NCI-H187 (cell line): Measurements from ENCODE around the gene ADARB1.

ENCODE experiments used
- DNase-seq, 2 experiments: peaks; one replicate each; lab custom pipeline; 2025; lab: John Stamatoyannopoulos, UW

The ADARB1 gene

GRCh38 chr21:45054927-45055612 is 19.3 kb upstream of the ADARB1 start:
- DNase-seq = no peak

DNA sequence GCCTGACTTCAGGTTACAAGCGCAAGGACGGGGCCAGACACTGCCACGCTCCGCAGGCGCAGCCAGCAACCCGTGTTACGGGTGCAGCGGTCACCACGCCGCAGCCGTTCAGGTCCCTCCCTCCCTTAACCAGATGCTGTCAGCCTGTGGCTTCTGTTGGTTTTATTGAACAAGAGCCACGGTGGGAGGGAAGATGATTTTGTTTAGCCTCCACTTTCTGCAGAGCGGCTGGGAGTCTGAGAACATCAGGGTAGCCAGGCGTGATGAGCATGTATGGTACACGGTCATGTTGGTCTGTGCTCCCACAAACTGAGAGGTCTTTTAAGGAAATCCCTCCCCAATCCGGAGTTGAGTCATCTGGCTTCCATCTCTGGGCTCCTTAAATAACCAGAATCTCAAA is 18.5 kb upstream of the ADARB1 start:
- no peak for DNase-seq

- DNase-seq = no peak
Observed at GRCh38 chr21:45056296-45056904, 18.0 kb upstream of the ADARB1 start.

DNA sequence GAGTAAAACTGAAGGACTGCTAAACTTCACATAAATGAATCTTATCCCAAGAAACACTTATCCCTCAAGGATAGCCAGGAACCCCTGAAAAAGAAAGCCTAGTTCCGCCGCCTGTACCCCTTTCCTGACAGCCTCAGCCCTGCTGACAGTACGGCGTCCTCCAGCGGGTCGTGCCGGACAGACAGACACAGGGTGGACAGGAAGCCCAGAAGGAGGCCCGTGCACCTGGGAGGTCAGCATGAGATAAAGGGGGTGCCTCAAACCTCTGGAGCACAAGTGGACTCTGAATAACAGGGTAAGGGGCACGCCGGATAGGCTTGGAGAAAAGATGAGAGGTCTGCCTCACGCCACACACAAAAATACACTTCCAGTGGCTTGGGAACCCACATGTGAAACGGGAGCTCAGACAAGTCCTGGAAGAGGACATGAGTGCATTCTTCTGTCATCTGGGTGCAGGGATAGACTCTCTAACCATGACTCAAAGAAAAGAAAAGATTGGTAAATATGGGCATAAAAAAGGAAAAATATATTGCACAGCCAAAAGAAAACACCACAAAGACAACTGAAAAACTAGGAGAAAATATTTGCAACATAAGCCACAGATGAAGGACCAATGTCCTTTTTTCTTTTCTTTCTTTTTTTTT is 17.3 kb upstream of the ADARB1 start:
- no peak for DNase-seq

GRCh38 chr21:45057886-45058285 is 16.5 kb upstream of the ADARB1 start:
- DNase-seq = no peak

GRCh38 chr21:45059121-45059520 is 15.3 kb upstream of the ADARB1 start:
- DNase-seq = no peak

DNA sequence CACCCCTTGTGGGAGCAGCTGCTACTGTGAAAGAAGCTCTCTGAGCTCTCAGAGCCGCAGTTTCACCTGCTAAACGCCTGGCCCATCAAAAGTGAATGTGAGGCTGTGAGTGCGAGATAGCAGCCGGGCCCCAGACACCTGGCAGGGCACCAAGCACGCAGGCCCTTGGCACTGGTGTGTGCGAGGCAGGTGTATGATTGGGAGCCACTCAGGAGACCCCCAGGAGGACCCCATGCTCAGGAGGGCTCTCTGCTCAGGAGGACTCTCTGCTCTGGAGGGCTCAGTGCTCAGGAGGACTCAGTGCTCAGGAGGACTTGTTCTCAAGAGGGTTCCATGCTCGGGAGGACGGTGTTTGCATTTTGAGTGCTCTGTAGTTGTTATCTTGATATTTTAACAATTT is 14.3 kb upstream of the ADARB1 start:
- DNase-seq = no peak

GRCh38 chr21:45060675-45061311 is 13.6 kb upstream of the ADARB1 start:
- no peak for DNase-seq

DNA sequence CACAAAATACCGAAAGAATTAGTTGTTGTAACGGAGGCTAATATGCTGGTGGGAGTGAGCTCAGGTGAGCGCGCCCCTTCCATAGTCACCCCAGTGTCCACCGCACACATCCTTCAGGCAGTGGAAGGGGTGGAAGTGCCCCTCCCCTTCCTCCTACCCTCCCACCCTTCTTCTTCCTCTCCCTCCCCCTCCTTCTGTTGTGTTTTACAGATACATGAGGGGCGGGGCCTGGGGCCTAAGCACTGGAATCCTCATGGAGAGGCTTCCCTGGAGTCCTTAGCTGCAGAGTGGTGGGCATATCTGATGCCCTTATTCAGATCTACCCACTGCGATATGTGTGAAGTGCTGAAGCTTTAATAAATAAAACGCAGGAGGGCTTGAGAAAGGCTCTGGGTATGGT is 10.3 kb upstream of the ADARB1 start:
- no peak for DNase-seq

- no peak for DNase-seq
Observed at GRCh38 chr21:45064618-45065399, 9.6 kb upstream of the ADARB1 start.

- DNase-seq = peak in 1 of 2 experiments; percentile 42
Observed at GRCh38 chr21:45067462-45068285, 6.7 kb upstream of the ADARB1 start.

GRCh38 chr21:45069085-45069484 is 5.3 kb upstream of the ADARB1 start:
- DNase-seq = no peak

GRCh38 chr21:45069711-45070110 is 4.7 kb upstream of the ADARB1 start:
- no peak for DNase-seq

GRCh38 chr21:45071078-45071873 is 3.1 kb upstream of the ADARB1 start:
- DNase-seq = no peak

- DNase-seq = no peak
Observed at GRCh38 chr21:45071874-45072737, 2.3 kb upstream of the ADARB1 start.

DNA sequence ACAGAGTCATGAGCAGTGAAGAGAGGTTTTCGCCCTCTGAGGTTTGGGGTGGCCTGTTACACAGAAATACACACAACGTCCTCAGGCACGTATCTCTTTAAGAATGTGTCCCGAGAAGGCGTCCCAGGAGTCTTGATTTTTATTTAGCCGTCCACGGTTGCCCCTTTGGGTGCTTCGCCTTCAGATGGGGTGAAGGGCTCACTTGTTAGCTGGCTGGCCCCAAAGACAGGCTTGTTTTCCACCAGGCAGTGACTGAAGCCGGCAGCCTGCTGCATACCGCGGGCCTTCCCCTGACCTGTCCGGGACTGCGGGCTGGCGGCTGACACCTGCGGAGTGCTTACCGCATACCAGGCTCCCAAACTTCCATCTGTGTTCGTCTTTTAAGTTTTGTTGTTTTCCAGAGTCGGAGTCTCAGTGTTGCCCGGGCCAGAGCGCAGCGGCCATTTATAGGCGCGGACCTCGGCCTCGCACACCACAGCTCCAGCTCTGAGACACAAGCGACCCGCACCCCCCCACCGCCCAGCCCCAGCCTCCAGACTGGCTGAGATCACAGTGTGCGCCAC is 1.6 kb upstream of the ADARB1 start:
- DNase-seq = no peak

GRCh38 chr21:45073301-45074047 is 906 bp upstream of the ADARB1 start:
- DNase-seq = no peak

- no peak for DNase-seq
Observed at GRCh38 chr21:45074818-45075595, 627 bp downstream of the ADARB1 start.
